ENCODE data around the gene PIP4K2B.
A peak's percentile ranks its signal among the peaks of the same experiment; 100 is the strongest.

Gene PIP4K2B

GRCh38 chr17:38799501-38800236 is at the start of gene PIP4K2B:
PIP4K2B (minus strand) TSS chr17:38799556; CDS start chr17:38799424, 132 bp downstream.
- peak; percentile 99 for DNase-seq (ENCODE audit: low read depth)
- TF ChIP-seq MAX (IDR thresholded peaks at IDR 0.05; ENCODE audit: low read depth, low read length) (peak; percentile 50), MYC (IDR thresholded peaks at IDR 0.05; ENCODE audit: low read depth, low read length) (peak; percentile 76), POLR2A (IDR thresholded peaks at IDR 0.05; ENCODE audit: extremely low read depth, insufficient read length) (peak; percentile 38), CTCF (IDR thresholded peaks at IDR 0.05; ENCODE audit: low read depth, low read length) (no peak)
- H3K4me3 ChIP-seq (ENCODE audit: low read depth, low read length), result peak within 1 kb of the TSS; percentile 81

GRCh38 chr17:38848557-38848891 is 49.2 kb upstream of the PIP4K2B start:
- TF ChIP-seq MYC (IDR thresholded peaks at IDR 0.05; ENCODE audit: low read depth, low read length), result no peak
- TF ChIP-seq CTCF (IDR thresholded peaks at IDR 0.05; ENCODE audit: low read depth, low read length), result no peak
- TF ChIP-seq MAX (IDR thresholded peaks at IDR 0.05; ENCODE audit: low read depth, low read length), result no peak
- no peak for TF ChIP-seq POLR2A (IDR thresholded peaks at IDR 0.05; ENCODE audit: extremely low read depth, insufficient read length)
- no peak for DNase-seq (ENCODE audit: low read depth)
- no peak overlapping the region for H3K4me3 ChIP-seq (ENCODE audit: low read depth, low read length)

DNA sequence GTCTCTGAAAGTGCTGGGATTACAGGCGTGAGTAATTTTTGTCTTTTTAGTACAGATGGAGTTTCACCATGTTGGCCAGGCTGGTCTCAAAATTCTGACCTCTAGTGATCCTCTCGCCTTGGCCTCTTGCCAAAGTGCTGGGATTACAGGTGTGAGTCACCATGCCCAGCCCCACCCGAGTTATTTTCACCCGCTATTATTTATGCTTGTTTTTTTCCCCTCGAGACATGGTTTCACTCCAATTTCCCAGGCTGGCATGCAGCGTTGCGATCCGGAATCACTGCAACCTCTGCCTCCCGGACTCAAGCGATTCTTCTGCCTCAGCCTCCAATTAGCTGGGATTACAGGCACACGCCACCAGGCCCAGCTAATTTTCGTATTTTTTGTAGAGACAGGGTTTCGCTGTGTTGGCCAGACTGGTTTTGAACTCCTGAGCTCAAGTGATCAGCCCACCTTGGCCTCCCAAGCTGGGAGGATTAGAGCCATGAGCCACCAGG is 45.0 kb upstream of the PIP4K2B start:
- H3K4me3 ChIP-seq (ENCODE audit: low read depth, low read length), result no peak overlapping the region
- TF ChIP-seq POLR2A (IDR thresholded peaks at IDR 0.05; ENCODE audit: extremely low read depth, insufficient read length), result no peak
- no peak for TF ChIP-seq CTCF (IDR thresholded peaks at IDR 0.05; ENCODE audit: low read depth, low read length)
- no peak for TF ChIP-seq MAX (IDR thresholded peaks at IDR 0.05; ENCODE audit: low read depth, low read length)
- no peak for TF ChIP-seq MYC (IDR thresholded peaks at IDR 0.05; ENCODE audit: low read depth, low read length)
- peak; percentile 39 for DNase-seq (ENCODE audit: low read depth)

GRCh38 chr17:38825762-38826247 is 26.4 kb upstream of the PIP4K2B start:
- TF ChIP-seq CTCF (IDR thresholded peaks at IDR 0.05; ENCODE audit: low read depth, low read length) (no peak), MAX (IDR thresholded peaks at IDR 0.05; ENCODE audit: low read depth, low read length) (no peak), POLR2A (IDR thresholded peaks at IDR 0.05; ENCODE audit: extremely low read depth, insufficient read length) (no peak), MYC (IDR thresholded peaks at IDR 0.05; ENCODE audit: low read depth, low read length) (no peak)
- peak overlapping the region; percentile 100 for H3K4me3 ChIP-seq (ENCODE audit: low read depth, low read length)
- DNase-seq (ENCODE audit: low read depth), result no peak

- peak; percentile 93 for TF ChIP-seq MYC (IDR thresholded peaks at IDR 0.05; ENCODE audit: low read depth, low read length)
- no peak for TF ChIP-seq CTCF (IDR thresholded peaks at IDR 0.05; ENCODE audit: low read depth, low read length)
- peak; percentile 97 for TF ChIP-seq POLR2A (IDR thresholded peaks at IDR 0.05; ENCODE audit: extremely low read depth, insufficient read length)
- TF ChIP-seq MAX (IDR thresholded peaks at IDR 0.05; ENCODE audit: low read depth, low read length), result peak; percentile 80
- peak within 1 kb of the TSS; percentile 100 for H3K4me3 ChIP-seq (ENCODE audit: low read depth, low read length)
- DNase-seq (ENCODE audit: low read depth), result peak; percentile 97
Measured at GRCh38 chr17:38824899-38825761, 25.8 kb upstream of the PIP4K2B start, which contains the start of gene CWC25. CWC25 (minus strand) TSS chr17:38825321; CDS start chr17:38825183, 138 bp downstream.
